H9 (cell line): ENCODE data around the gene C11orf58. TPM values are rescaled to one million over a fixed set of nuclear protein-coding genes. Genes with fewer than 3 reads are reported as not detected.
A peak's percentile ranks its signal among the peaks of the same experiment; 100 is the strongest.

Experiments
- DNase-seq: peaks from one replicate; pipeline ENCODE4 v3.0.0-alpha.2; 2017
- H2AFZ ChIP-seq: one replicate; pipeline ENCODE4 v1.6.1; 2013; ENCODE audit warnings: mild to moderate bottlenecking, low read length, control low read depth, moderate library complexity
- H2AK5ac ChIP-seq: 2 replicates; pipeline ENCODE4 v1.6.1; 2013; ENCODE audit warnings: low read length, control low read depth, mixed read lengths; ENCODE audit not compliant: insufficient read length
- H2BK120ac ChIP-seq: one replicate; pipeline ENCODE4 v1.6.1; 2013; ENCODE audit warnings: low read depth, mild to moderate bottlenecking, low read length, control low read depth, inconsistent platforms; ENCODE audit not compliant: poor library complexity, severe bottlenecking
- H2BK12ac ChIP-seq: 2 replicates; pipeline ENCODE4 v1.6.1; 2013; ENCODE audit warnings: low read length, control low read depth, mixed read lengths, low read depth; ENCODE audit not compliant: insufficient read length
- H2BK15ac ChIP-seq: 2 replicates; pipeline ENCODE4 v1.6.1; 2013; ENCODE audit warnings: low read depth, low read length, control low read depth
- H2BK20ac ChIP-seq: one replicate; pipeline ENCODE4 v1.6.1; 2013; ENCODE audit warnings: low read depth, mild to moderate bottlenecking, low read length, control low read depth, inconsistent platforms; ENCODE audit not compliant: poor library complexity, severe bottlenecking
- H2BK5ac ChIP-seq: 2 replicates; pipeline ENCODE4 v1.6.1; 2013; ENCODE audit warnings: low read length, control low read depth, mixed read lengths; ENCODE audit not compliant: insufficient read length
- H3K14ac ChIP-seq: 2 replicates; pipeline ENCODE4 v1.6.1; 2013; ENCODE audit warnings: low read length, control low read depth; ENCODE audit not compliant: insufficient read depth
- H3K18ac ChIP-seq: 2 replicates; pipeline ENCODE4 v1.6.1; 2013; ENCODE audit warnings: low read depth, mild to moderate bottlenecking, mixed read lengths, low read length, control low read depth; ENCODE audit not compliant: insufficient read length
- H3K23ac ChIP-seq: 2 replicates; pipeline ENCODE4 v1.6.1; 2013; ENCODE audit warnings: low read length, control low read depth, mixed read lengths, low read depth; ENCODE audit not compliant: insufficient read length
- H3K23me2 ChIP-seq: 2 replicates; pipeline ENCODE4 v1.6.1; 2013; ENCODE audit warnings: low read depth, mild to moderate bottlenecking, mixed read lengths, low read length, control low read depth; ENCODE audit not compliant: insufficient read length, poor library complexity, severe bottlenecking
- H3K27ac ChIP-seq: 2 replicates; pipeline ENCODE4 v1.5.1; 2013; ENCODE audit warnings: low read length, control low read depth, mixed read lengths, low read depth; ENCODE audit not compliant: insufficient read length
- H3K27me3 ChIP-seq: 2 replicates; pipeline ENCODE4 v1.6.1; 2013; ENCODE audit warnings: low read length, control low read depth, inconsistent platforms; ENCODE audit not compliant: insufficient read depth
- H3K4ac ChIP-seq: 2 replicates; pipeline ENCODE4 v1.6.1; 2013; ENCODE audit warnings: low read depth, mild to moderate bottlenecking, control low read depth, inconsistent platforms, low read length, moderate library complexity
- H3K4me1 ChIP-seq: 2 replicates; pipeline ENCODE4 v1.6.1; 2013; ENCODE audit warnings: low read length, control low read depth, inconsistent platforms; ENCODE audit not compliant: insufficient read depth
- H3K4me2 ChIP-seq: 2 replicates; pipeline ENCODE4 v1.6.1; 2013; ENCODE audit warnings: low read length, control low read depth, mixed read lengths; ENCODE audit not compliant: insufficient read length, insufficient read depth
- H3K56ac ChIP-seq: 2 replicates; pipeline ENCODE4 v1.6.1; 2013; ENCODE audit warnings: low read depth, mild to moderate bottlenecking, mixed read lengths, low read length, control low read depth; ENCODE audit not compliant: insufficient read length
- H3K79me1 ChIP-seq: 2 replicates; pipeline ENCODE4 v1.6.1; 2013; ENCODE audit warnings: low read depth, mild to moderate bottlenecking, moderate library complexity, low read length, control low read depth, inconsistent platforms; ENCODE audit not compliant: insufficient read depth, poor library complexity, severe bottlenecking
- H3K79me2 ChIP-seq: 2 replicates; pipeline ENCODE4 v1.6.1; 2013; ENCODE audit warnings: low read length, control low read depth, inconsistent platforms; ENCODE audit not compliant: insufficient read depth
- H3K9ac ChIP-seq: 2 replicates; pipeline ENCODE4 v1.6.1; 2013; ENCODE audit warnings: low read length, control low read depth, mixed read lengths; ENCODE audit not compliant: insufficient read length; ENCODE audit errors: extremely low read depth
- H3K9me3 ChIP-seq: one replicate; pipeline ENCODE4 v1.6.1; 2013; ENCODE audit warnings: low read depth, low read length, inconsistent platforms; ENCODE audit not compliant: control insufficient read depth
- H3T11ph ChIP-seq: one replicate; pipeline ENCODE4 v1.6.1; 2013; ENCODE audit warnings: mild to moderate bottlenecking, low read length, control low read depth, inconsistent platforms
- H4K20me1 ChIP-seq: one replicate; pipeline ENCODE4 v1.6.1; 2013; ENCODE audit not compliant: control insufficient read depth, insufficient read length, insufficient read depth
- H4K5ac ChIP-seq: 2 replicates; pipeline ENCODE4 v1.6.1; 2013; ENCODE audit warnings: low read depth, mild to moderate bottlenecking, mixed read lengths, low read length, control low read depth; ENCODE audit not compliant: insufficient read length
- H4K8ac ChIP-seq: replicated peaks from 2 replicates; pipeline ENCODE4 v1.6.1; 2013; ENCODE audit warnings: low read length, control low read depth, mixed read lengths, low read depth; ENCODE audit not compliant: insufficient read length
- H4K91ac ChIP-seq: 2 replicates; pipeline ENCODE4 v1.6.1; 2013; ENCODE audit warnings: low read depth, mild to moderate bottlenecking, moderate library complexity, mixed read lengths, low read length, control low read depth; ENCODE audit not compliant: insufficient read length
- H3K27ac Mint-ChIP-seq, 3 experiments: 2 replicates in 2 of 3; 3 replicates in 1 of 3; pipeline ENCODE4 v1.8.0; 2020 to 2021; ENCODE audit warnings: mixed read lengths in 3 of 3, mild to moderate bottlenecking in 1 of 3, moderate library complexity in 1 of 3
- H3K27me3 Mint-ChIP-seq: 2 replicates; pipeline ENCODE4 v1.8.0; 2021; ENCODE audit warnings: low read depth, mild to moderate bottlenecking, moderate library complexity, mixed read lengths
- H3K36me3 Mint-ChIP-seq, 3 experiments: 2 replicates in 2 of 3; 3 replicates in 1 of 3; pipeline ENCODE4 v1.8.0; 2020 to 2021; ENCODE audit warnings: low read depth in 3 of 3, mixed read lengths in 3 of 3; ENCODE audit not compliant: insufficient read depth in 1 of 3
- H3K4me1 Mint-ChIP-seq, 2 experiments: 2 replicates each; pipeline ENCODE4 v1.8.0; 2020; ENCODE audit warnings: mixed read lengths in 2 of 2
- H3K4me3 Mint-ChIP-seq, 2 experiments: 2 replicates in 1 of 2; 3 replicates in 1 of 2; pipeline ENCODE4 v1.8.0; 2020 to 2021; ENCODE audit warnings: mild to moderate bottlenecking in 2 of 2, mixed read lengths in 2 of 2, moderate library complexity in 1 of 2
- H3K9me3 Mint-ChIP-seq, 2 experiments: 2 replicates in 1 of 2; 3 replicates in 1 of 2; pipeline ENCODE4 v1.8.0; 2020; ENCODE audit warnings: mild to moderate bottlenecking in 2 of 2, mixed read lengths in 2 of 2, moderate library complexity in 1 of 2
- CTCF ChIP-seq: fragments of 200-600 bp; sonication (generic); conservative IDR thresholded peaks from 3 replicates; pipeline ENCODE4 v1.8.0; 2021; ENCODE audit warnings: antibody characterized with exemption, mild to moderate bottlenecking
- WGBS: extraction: QIAGEN DNeasy Blood & Tissue Kit; methylation state at CpG from one replicate; pipeline ENCODE4 v1.1.7; 2013; ENCODE audit warnings: missing lambda C conversion rate, low lambda C conversion rate, mixed read lengths; ENCODE audit not compliant: insufficient read length; ENCODE audit errors: extremely low coverage; 5-methylcytosine and 5-hydroxymethylcytosine counted together
- total RNA-seq: library from RNA; stranded (reverse); gene quantifications from 2 replicates; pipeline ENCODE4 v1.2.1, GENCODE V29; 2021

The C11orf58 gene
- total RNA-seq, 1 experiment from 2014 or later, result 169 TPM

GRCh38 chr11:16743478-16743877 is 5.0 kb downstream of the C11orf58 start:
- no peak for TF ChIP-seq CTCF
- H3K4me1 Mint-ChIP-seq, result peaks cover 21% of the 10 kb centered on the region in 2 experiments

More at GRCh38 chr11:16743478-16743877, 5.0 kb downstream of the C11orf58 start:
- H3K4me3 Mint-ChIP-seq, result no peak overlapping the region
- H3K27me3 Mint-ChIP-seq, result no peaks in the 10 kb centered on the region
- Histone ChIP-seq H3K4me2 (no peak overlapping the region), H4K91ac (no peak overlapping the region), H3K27ac (no peak overlapping the region), H3K56ac (no peak overlapping the region), H3K27me3 (no peaks in the 10 kb centered on the region), H3K79me2 (peaks cover 28% of the 10 kb centered on the region), H4K5ac (no peak overlapping the region), H3K4ac (no peak overlapping the region), H3K14ac (no peak overlapping the region), H2AK5ac (no peak overlapping the region), H3K9ac (no peak overlapping the region), H4K20me1 (no peaks in the 10 kb centered on the region), H3K18ac (no peak overlapping the region), H2BK15ac (no peak overlapping the region), H2BK20ac (no peak overlapping the region), H2BK12ac (no peak overlapping the region), H3K9me3 (no peaks in the 10 kb centered on the region), H2AFZ (no peak overlapping the region), H3K23ac (no peak overlapping the region), H3T11ph (no peak overlapping the region), H3K23me2 (peaks cover 5% of the 10 kb centered on the region), H2BK5ac (no peak overlapping the region), H3K79me1 (no peaks in the 10 kb centered on the region), H2BK120ac (no peak overlapping the region), H3K4me1 (no peaks in the 10 kb centered on the region; the same call in 1 of the 2 replicates), H4K8ac (no peak overlapping the region)
- no peak for DNase-seq
- 0 out of 7 replicates have a peak overlapping the region, but pooled peaks of 1 of the 3 experiments have one; percentile 33 for H3K27ac Mint-ChIP-seq
- peaks cover 2 to 4% of the 10 kb centered on the region in 2 experiments; a peak in 3 of 5 replicates for H3K9me3 Mint-ChIP-seq
- WGBS, result no CpG with 5 or more reads among the region's 4 CpGs
- H3K36me3 Mint-ChIP-seq, result peaks cover 41 to 57% (median 56%) of the 10 kb centered on the region in 3 experiments
